HepG2 (cell line): ENCODE results near the gene ADAMTS12.

Experiments
- ATF3 ChIP-seq: sonication (generic); formaldehyde crosslinking; IDR thresholded peaks from 2 replicates; pipeline ENCODE4 v1.4.0; 2020; ENCODE audit warnings: missing genetic modification reagents
- MED1 ChIP-seq: sonication (generic); formaldehyde crosslinking; IDR thresholded peaks from 2 replicates; pipeline ENCODE4 v1.4.0; 2020; ENCODE audit warnings: missing genetic modification reagents
- POLR2A ChIP-seq, 2 experiments: IDR thresholded peaks; 2 replicates each; pipeline ENCODE4 v1.6.1; 2011; ENCODE audit warnings: low read depth in 2 of 2, low read length in 2 of 2, mild to moderate bottlenecking in 1 of 2, moderate library complexity in 1 of 2; ENCODE audit not compliant: insufficient read depth in 1 of 2
- PRPF4 ChIP-seq: fragments of 200-400 bp; formaldehyde crosslinking; IDR thresholded peaks from 2 replicates; pipeline ENCODE4 v1.6.1; 2016; ENCODE audit warnings: low read length, low read depth; ENCODE audit not compliant: poor library complexity, severe bottlenecking
- TCF12 ChIP-seq, 2 experiments: fragments of 450-650 bp in 1 of 2; sonication (generic) in 1 of 2; formaldehyde crosslinking in 1 of 2; IDR thresholded peaks; 2 replicates each; pipeline versions ENCODE4 v1.6.1 to v1.8.0; 2017 to 2022; ENCODE audit warnings: antibody characterized with exemption in 1 of 2, mild to moderate bottlenecking in 1 of 2, missing genetic modification reagents in 1 of 2, moderate library complexity in 1 of 2
- TGIF2 ChIP-seq: IDR thresholded peaks from 2 replicates; pipeline ENCODE4 v1.6.1; 2016; ENCODE audit warnings: control low read depth, missing compliant biosample characterization
- ZNF274 ChIP-seq: sonication (generic); formaldehyde crosslinking; IDR thresholded peaks from 2 replicates; pipeline ENCODE4 v1.5.1; 2020; ENCODE audit warnings: mild to moderate bottlenecking, missing genetic modification reagents
- ZNF589 ChIP-seq: sonication (generic); formaldehyde crosslinking; conservative IDR thresholded peaks from 2 replicates; pipeline ENCODE4 v1.8.0; 2022; ENCODE audit warnings: mild to moderate bottlenecking, moderate library complexity, missing genetic modification reagents
- ZNF646 ChIP-seq: sonication (generic); formaldehyde crosslinking; IDR thresholded peaks from 2 replicates; pipeline ENCODE4 v1.9.0; 2021; ENCODE audit warnings: mild to moderate bottlenecking, missing genetic modification reagents

- TF ChIP-seq ZNF274 (no peak), MED1 (CRISPR knock-in tag) (no peak), ATF3 (no peak), ZNF589 (CRISPR knock-in tag) (no peak), TGIF2 (CRISPR knock-in tag) (no peak), TCF12 (IDR thresholded peaks at IDR 0.05) (no peak), TCF12 (CRISPR knock-in tag; IDR thresholded peaks at IDR 0.05) (no peak), ZNF646 (no peak), PRPF4 (no peak), POLR2A (IDR thresholded peaks at IDR 0.05; ENCODE audit: insufficient read depth in 1 of 2, low read depth in 2 of 2, low read length in 2 of 2) (no peak)
These were observed 360.0 kb downstream of the ADAMTS12 start for GRCh38 chr5:33531824-33532223.
